Effector CD4-positive, alpha-beta T cell (primary cell): ENCODE results near the gene USP6NL.

Experiments
- DNase-seq: peaks from one replicate; pipeline ENCODE4 v3.0.0-alpha.2; 2020

The USP6NL gene

GRCh38 chr10:11589738-11590137 is 21.7 kb downstream of the USP6NL start:
- DNase-seq: no peak

- DNase-seq: no peak
Observed at GRCh38 chr10:11588873-11589574, 22.4 kb downstream of the USP6NL start.

GRCh38 chr10:11587722-11588259 is 23.7 kb downstream of the USP6NL start:
- no peak for DNase-seq

- DNase-seq: no peak
Observed at GRCh38 chr10:11586170-11586569, 25.3 kb downstream of the USP6NL start.

- DNase-seq: no peak
Observed at GRCh38 chr10:11581213-11581612, 30.2 kb downstream of the USP6NL start.

GRCh38 chr10:11579885-11580284 is 31.6 kb downstream of the USP6NL start:
- no peak for DNase-seq

- no peak for DNase-seq
Observed at GRCh38 chr10:11578802-11579255, 32.6 kb downstream of the USP6NL start.

GRCh38 chr10:11576092-11576809 is 35.2 kb downstream of the USP6NL start:
- no peak for DNase-seq

GRCh38 chr10:11573497-11573896 is 38.0 kb downstream of the USP6NL start:
- DNase-seq: no peak

- DNase-seq: no peak
Observed at GRCh38 chr10:11570751-11571150, 40.7 kb downstream of the USP6NL start.

- no peak for DNase-seq
Observed at GRCh38 chr10:11569471-11569870, 42.0 kb downstream of the USP6NL start.

GRCh38 chr10:11568578-11568977 is 42.9 kb downstream of the USP6NL start:
- no peak for DNase-seq

- DNase-seq: no peak
Observed at GRCh38 chr10:11564741-11565140, 46.7 kb downstream of the USP6NL start.

- no peak for DNase-seq
Observed at GRCh38 chr10:11563936-11564335, 47.5 kb downstream of the USP6NL start.

- DNase-seq: no peak
Observed at GRCh38 chr10:11562888-11563287, 48.6 kb downstream of the USP6NL start.

- DNase-seq: no peak
Observed at GRCh38 chr10:11560076-11560709, 51.3 kb downstream of the USP6NL start.

- DNase-seq: no peak
Observed at GRCh38 chr10:11557967-11558366, 53.5 kb downstream of the USP6NL start.

GRCh38 chr10:11557513-11557912 is 53.9 kb downstream of the USP6NL start:
- no peak for DNase-seq

GRCh38 chr10:11555556-11555955 is 55.9 kb downstream of the USP6NL start:
- DNase-seq: no peak

- no peak for DNase-seq
Observed at GRCh38 chr10:11553773-11554381, 57.6 kb downstream of the USP6NL start.

GRCh38 chr10:11551916-11552602 is 59.4 kb downstream of the USP6NL start:
- DNase-seq: no peak

- DNase-seq: no peak
Observed at GRCh38 chr10:11551104-11551503, 60.3 kb downstream of the USP6NL start.

GRCh38 chr10:11548768-11549099 is 62.7 kb downstream of the USP6NL start:
- no peak for DNase-seq
